Measurements from ENCODE around the gene ABT1.

DNA sequence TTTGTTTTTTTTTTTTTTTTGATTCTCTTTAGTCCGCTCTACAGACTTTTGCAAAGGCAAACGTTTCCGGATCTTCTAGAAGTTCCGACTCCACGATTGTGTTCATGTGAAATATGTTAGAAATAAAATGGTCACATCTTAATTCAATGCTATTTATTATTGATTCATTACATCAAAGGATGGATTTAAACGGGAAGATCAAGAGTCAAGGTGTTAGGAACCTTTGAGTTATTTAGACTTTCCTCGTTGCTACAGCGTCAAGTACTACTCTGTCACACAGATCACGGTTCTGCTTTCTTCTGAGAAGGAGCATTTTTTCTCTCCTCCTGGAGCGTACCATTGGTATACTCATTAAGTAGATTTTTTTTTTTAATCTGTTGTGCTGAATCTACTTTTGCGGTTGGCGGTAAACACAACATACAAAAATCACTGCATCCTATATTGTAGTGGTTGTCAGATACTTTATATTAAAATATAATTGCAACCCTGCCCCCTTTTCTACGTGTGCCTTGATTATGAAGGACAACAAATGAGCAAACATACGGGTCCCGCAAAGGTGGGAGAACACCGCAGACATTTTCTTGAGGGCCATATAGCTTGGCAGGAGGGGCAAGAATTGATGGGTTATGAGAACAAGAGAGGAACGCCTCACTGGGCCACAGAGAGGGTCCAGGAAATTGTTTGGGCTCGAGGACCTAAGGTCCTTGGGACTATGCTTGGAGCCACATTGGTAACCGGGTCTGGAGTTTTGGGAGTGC lies 41.1 kb upstream of the ABT1 start:
- TF ChIP-seq POLR2A (IDR thresholded peaks at IDR 0.05; ENCODE audit: low read length) = no peak
- TF ChIP-seq GATA1 (IDR thresholded peaks at IDR 0.05; ENCODE audit: low read depth, low read length) = no peak

All from erythroblast (primary cell).